Right lung (tissue), 5 donors: ENCODE measurements around the gene SPECC1. TPM values are rescaled to one million over a fixed set of nuclear protein-coding genes. Genes with fewer than 3 reads are reported as not detected.

Experiments
- DNase-seq, 2 donors: peaks; one replicate each; pipeline ENCODE4 v3.0.0-alpha.2; 2013
- polyA plus RNA-seq, 5 donors: library from polyadenylated mRNA; unstranded; fragments of 120-200 nt; gene quantifications; one replicate each; pipeline versions ENCODE4 v1.2.1 to v1.2.3, GENCODE V29; 2013; ENCODE audit warnings: inconsistent platforms in 1 of 5, low replicate concordance in 1 of 5; ENCODE audit not compliant: insufficient read length in 5 of 5, insufficient read depth in 1 of 5

SPECC1 gene
- polyA plus RNA-seq, 5 donors = 5.4 to 9.0 (median 6.5) TPM

DNA sequence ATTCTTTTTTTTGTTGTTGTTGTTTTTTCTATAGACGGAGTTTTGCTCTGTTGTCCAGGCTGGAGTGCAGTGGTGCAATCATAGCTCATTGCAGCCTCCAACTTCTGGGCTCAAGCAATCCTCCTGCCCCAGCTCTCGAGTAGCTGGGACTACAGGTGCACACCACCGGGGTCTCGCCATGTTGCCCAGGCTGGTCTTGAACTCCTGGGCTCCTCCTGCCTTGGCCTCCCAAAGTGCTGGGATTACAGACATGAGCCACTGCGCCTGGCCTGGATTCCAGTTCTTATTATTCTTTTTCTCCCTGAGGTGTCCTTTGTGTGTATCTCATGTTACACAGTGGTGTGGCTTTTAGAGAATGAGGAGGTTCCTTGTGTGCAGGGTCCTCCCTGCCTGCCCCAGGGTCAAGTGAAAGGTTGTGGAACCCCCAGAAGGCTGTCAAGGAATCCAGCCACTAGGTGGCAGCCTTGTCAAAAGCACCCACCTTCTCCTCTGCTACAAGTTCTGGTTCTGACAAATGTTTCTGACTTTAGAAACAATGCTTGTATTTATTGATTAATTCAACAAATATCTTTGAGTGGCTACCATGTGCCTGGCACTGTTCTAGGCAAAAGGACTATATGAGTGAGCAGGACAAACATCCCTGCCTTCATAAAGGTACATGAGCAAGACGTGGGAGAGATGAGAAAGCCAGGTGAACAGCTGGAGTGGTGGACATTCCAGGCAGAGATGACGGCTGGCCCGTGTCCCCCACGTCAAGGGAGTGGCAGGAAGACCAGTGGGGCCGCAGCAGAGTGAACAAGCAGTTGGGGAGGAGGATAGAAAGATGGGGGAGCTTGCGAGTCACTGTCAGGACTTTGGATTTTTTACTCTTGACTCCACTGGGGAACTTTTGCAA lies 112.4 kb downstream of the SPECC1 start:
- DNase-seq = peak in 1 of 2 donors; percentile 30

DNA sequence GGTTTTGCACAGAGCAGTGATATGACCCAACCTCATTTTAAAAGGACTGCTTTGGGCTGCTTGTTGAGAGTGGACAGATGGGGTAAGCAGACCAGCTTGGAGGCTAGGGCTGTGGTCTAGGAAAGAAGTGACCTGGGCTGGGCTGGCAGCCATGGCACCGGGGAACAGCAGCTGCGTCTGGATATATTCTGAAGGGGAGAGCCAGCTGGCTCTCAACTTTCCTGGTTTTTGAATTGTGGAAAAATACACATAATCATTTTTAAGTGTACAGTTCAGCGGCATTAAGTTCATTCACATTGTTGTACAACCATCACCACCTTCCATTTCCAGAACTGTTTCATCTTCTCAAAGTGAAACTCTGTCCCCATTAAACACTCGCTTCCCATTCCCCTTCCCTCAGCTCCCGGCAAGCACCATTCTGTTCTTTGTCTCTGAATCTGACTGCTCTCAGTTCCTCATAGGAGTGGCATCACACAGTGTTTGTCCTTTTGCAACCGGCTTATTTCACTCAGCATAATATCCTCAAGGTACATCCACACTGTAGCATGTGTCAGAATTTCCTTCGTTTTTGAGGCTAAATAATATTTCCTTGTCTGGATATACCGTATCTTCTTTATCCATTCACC lies 113.2 kb downstream of the SPECC1 start:
- DNase-seq = no peak

DNA sequence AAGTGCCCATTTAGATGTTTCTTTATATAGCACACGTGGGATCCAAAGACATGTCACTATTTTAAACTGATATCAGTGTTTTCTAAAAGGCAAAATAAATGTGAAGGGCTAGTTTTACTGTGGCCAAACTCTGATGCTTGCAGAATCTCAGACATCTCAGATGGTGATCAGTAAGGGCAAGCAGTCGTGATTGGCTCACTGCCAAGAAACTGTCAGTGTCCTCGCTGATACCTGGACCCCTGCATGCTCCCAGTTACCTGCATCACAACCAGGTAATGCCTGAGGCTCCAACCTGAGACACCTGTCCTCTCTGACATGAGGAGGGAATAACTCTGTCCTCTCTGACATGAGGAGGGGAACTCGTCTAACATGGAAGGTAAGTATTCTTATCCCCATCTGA lies 114.0 kb downstream of the SPECC1 start:
- no peak for DNase-seq

DNA sequence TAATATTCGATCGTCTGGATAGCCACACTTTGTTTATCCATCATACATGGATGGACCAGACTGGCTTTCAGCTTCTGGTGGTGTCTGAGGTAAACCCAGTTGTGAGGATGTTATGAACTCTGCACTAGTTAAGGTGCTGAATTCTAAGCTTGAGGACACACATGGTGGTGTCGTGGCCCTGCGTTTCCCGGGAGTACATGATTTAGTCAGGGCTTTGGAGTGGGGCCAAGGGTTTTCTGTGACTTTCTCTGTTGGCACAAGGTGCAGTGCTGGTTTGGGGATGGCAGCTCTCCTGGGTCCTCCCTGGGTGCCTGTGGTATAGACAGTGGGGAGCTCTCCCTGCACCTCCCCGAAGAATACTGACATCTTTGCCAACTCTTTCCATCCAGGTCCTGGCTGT lies 116.6 kb downstream of the SPECC1 start:
- no peak for DNase-seq

DNA sequence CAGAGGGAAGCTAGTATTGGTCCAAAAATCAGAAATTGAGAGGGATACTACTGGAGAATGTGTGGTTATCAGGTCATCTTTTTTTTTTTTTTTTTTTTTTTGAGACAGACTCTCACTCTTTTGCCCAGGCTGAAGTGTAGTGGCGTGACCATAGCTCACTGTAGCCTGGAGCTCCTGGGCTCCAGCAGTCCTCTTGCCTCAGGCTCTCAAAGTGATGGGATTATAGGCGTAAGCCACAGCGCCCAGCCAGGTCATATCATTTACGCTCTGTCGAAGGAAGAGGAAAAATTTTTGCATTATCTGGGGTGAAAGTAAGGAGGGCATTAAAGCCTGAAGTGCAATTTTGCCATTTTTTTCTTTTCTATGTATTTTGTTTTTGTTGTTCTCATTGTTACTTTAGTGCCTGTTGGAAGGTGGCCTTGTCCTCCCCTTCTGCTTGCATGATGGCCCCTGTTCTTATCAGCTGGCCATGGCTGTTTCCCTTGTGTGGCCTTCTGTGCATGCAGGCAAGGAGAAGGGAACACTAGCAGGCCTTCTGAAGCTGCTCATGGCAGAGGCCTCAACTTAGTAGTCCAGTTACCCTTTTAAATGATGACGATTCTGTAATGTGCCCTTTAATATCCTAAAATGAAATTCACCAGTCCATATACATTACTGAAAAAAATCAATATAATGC lies 118.3 kb downstream of the SPECC1 start:
- no peak for DNase-seq

DNA sequence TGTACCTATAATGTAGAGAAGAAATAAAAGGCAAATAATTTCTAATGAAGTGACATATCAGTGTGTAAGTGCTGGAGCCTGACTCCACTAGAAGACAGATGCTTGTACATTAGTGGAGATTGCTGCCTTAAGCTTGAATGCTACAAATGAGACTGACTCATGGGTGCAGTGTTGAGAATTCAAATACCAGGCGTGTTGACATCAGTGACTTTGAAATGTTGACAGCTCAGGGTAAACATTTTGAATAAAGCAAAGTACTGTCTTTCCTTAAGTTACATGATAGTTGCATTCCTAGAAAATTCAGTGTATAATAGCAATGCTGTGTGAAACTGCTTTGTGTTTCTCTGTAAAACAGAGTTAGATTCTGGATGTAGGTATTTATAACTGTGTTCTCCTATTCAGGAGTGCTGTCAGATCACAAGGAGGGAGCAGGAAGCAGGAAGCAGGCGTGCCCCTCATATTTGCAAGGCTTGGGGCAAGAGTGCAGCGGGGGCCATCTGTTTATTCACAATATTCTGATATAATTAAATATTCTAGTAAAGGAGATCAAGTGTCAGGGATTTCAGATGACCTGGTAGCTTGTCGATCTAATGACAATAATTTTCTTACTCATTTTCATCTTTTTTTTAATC lies 119.0 kb downstream of the SPECC1 start:
- no peak for DNase-seq

DNA sequence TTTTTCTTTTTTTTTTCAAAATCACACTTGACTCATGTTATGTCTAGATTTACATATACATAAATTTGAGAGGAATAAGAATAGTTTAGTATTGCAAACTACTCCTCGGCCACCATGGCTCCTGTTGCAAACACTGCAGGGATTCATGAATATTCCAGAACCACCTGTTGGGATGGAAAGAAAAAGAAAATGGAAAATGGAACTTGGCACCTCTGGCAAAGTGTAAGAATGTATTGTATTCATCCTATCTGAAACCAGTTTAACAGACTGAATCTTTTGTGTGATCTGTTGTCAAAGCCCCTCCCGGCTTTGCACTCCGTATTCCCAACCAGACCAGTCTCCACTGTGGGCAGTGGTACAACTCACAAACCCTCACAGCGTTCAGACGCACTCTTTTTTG lies 124.4 kb downstream of the SPECC1 start:
- no peak for DNase-seq

DNA sequence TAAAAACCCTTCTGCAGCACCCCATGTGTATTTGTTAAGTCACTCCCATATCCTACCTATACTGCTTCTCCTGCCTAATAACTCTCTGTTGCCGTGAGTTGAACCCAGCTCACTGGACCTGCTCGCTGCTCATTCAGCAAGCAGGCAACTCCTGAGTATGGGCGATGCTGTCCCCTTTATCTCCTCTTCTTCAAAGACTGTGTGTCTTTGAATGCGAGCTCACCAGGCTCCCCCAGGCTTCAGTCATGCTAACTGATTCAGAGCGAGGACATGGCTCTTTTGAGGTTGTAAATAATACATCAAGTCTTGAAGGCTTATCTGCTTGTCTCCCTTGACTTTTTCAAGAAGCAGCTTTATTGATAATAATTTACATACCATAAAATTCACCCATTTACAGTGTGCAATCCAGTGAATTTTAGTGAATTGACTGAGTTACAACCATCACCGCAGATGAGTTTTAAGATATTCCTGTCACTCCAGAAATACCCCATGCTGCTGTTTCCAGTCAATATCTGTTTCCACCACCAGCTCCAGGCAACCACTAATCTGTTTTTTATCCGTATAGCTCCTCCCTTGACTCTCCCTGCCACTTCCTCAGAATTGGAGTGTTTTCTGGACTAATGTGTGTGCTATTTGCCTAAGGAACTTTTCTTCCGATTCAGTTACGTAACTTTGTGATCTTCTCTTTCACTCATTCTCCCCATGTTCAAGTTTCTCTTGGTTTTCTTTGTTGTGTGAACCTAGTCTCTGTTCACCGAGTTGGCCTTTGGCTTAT lies 132.2 kb downstream of the SPECC1 start:
- DNase-seq = no peak

DNA sequence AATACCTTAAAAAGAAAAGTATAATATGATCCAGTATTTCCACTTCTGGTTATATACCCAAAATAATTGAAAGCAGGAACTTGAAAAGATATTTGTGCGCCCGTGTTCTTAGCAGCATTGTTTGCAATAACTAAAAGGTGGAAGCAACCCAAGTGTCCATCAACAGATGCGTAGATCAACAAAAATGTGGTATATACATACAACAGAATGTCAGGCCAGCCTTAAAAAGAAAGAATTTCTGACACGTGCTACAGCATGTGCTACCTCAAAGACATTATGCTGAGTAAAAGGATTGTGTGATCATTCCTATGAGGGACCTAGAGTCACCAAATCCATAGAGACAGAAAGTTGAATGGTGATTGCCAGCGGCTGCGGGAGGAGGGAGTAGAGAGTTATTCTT lies 133.1 kb downstream of the SPECC1 start:
- no peak for DNase-seq

DNA sequence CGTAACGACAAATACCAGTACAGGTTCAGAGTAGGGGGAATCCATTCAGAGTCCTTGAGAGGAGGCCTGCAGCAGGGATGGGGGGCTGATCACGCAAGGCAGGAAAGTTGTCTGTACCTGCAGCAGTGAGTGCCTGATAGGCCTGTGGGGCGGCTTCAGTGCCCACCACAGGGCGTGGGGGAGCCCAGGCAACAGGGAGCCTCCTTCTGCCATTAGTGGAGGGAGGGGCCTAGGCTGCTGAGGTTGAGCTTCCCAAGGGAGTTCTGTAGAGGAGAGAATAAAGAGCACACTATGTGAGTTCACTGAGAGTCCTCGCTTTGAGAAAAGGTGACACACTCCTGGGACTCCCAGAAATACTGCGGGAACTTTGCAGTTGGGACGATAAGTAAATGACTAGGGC lies 134.6 kb downstream of the SPECC1 start:
- DNase-seq = no peak

DNA sequence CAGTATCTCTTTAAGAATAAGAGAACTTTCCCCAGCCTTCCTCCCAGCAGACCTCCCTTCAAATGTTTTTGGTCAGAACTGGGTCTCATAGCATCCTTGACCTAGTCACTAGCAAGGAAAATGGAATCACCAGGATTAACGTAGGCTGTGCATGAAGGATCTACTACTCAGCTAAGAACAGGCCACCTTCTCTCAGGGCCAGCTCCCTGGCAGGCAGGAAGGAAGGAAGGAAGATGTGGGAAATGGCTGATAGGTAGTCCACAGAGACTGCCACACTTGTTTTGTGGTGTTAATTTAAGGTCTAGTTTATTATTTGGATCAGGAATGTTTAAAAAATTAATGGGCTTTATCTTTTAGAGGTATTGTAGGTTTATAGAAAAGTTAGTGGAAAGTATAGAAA lies 136.4 kb downstream of the SPECC1 start:
- DNase-seq = no peak

DNA sequence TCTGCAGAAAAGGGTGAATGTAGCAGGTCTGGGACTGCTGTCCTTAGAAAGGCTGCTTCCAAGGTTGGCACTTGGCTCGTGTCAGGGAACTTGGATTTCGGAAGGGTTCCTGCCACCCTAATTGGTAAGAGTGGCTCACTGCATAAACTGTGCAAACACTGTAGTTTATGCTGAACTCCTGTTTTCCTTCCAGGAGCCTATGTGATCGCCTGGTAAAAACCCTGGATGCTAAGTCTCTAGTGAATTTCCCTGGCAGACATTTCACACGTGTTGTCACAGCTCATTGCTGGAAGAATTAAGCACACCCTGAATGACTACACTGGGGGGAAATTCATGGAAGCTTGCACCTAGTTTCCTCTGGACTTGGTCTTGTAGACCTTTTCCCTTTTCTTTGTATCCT lies 140.1 kb downstream of the SPECC1 start:
- no peak for DNase-seq

DNA sequence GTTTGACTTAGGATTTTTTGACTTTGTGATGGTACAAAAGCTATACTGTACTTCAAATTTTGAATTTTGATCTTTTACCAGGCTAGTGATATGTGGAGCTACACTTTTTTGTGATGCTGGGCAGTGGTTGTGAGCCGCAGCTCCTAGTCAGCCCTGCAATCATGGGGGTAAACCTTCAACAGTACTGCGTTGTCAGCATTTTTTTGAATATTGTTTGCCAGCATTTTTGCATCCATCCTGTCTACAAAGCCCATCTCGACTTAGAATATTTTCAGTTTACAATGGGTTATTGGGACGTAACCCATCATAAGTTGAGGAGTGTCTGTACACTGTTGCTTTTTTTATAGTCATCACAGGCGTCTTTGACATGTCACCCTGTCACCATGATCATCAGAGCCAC lies 142.0 kb downstream of the SPECC1 start:
- no peak for DNase-seq

DNA sequence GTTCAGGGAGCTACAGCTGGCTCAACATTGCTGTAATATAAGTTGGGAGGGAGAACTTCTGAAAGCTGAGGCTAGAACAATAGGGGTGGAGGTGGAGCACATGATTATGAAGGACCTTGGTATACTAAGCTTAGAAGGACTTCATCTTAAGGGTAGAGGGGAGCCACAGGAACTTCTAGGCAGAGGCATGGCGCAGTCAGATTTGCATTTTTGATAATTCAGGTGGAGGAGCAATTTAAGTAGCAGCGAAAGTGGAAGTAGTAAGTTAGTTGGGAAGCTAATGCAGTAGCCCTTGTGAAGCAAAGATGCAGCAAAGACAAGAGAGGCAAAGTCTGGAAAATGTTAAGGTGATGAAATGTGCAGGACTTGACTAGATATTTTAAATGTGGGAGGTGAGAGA lies 144.1 kb downstream of the SPECC1 start:
- no peak for DNase-seq

DNA sequence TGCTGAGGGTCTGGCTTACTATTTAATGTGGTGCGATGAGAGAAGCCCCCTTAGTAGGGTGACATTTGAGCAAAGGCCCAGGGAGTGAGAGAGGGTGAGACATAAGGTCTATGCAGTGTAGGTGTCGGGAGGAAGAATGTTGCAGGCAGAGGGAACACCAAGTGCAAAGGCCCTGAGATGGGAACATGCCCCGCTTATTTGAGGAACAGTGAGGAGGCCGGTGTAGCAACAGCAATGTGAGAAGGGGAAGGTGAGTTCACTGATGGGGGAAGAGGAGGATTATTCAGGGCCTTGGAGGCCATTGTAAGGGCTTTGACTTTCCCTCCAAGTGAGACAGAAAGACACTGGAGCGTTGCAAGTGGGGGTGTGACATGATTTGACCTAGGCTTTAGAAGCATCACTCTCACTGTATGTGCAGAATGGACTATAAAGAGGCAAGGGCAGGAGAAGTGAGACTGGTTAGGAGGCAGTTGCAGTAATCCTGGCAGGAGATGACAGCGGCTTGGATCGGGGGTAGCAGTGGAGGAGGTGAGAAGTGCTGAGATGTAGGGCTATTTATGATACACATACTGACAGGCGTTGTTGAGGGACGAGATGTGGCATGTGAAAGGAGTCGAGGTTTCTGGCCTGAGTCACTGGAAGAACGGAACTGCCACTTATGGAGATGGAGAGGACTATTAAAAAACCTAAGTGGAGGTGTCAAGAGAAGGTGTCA lies 145.3 kb downstream of the SPECC1 start:
- DNase-seq = no peak

DNA sequence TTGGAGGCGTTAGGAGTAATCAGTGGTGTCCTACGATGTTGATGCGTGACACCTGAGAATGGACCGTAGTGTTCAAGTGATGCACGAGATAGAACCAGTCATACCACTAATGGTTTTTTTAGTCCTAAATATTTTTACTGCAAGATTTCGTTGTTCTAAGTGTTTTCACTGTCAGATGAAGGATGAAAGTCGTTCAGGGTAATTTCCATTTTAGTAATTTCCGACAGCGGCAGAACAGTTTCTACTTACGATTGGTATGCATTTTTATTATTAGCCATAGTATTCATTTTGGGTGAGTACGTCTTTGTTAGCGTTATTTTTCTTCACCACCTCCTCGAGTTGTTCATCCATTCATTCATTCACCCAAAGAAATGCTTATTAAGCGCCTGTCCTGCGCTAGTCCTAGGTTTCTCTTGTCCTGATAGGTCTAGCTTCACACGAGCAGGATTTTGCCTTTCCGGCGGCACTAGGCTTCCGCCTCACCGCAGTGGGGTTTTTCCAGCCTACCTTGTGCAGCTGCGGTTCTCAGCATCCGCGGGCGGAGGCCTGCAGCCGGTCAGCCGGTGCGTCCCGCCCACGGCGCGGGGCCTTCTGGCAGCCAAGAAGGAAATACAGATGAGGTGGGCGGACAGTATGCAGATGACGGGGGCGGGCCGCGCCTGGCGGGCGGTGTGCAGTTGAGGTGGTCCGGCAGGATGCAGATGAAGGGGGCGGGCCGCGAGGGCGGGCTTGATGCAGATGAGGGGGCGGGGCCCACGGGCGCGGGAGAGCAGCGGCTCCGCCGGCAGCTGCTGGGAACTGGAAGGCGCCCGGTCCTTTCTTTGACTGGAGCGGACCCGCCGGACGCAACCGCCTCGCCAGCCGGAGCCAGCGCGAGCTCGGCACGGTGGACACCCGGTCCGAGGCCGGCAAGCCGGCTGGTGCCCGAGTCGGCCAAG lies 146.4 kb downstream of the SPECC1 start:
- peak; percentile 94 to 95 for DNase-seq

DNA sequence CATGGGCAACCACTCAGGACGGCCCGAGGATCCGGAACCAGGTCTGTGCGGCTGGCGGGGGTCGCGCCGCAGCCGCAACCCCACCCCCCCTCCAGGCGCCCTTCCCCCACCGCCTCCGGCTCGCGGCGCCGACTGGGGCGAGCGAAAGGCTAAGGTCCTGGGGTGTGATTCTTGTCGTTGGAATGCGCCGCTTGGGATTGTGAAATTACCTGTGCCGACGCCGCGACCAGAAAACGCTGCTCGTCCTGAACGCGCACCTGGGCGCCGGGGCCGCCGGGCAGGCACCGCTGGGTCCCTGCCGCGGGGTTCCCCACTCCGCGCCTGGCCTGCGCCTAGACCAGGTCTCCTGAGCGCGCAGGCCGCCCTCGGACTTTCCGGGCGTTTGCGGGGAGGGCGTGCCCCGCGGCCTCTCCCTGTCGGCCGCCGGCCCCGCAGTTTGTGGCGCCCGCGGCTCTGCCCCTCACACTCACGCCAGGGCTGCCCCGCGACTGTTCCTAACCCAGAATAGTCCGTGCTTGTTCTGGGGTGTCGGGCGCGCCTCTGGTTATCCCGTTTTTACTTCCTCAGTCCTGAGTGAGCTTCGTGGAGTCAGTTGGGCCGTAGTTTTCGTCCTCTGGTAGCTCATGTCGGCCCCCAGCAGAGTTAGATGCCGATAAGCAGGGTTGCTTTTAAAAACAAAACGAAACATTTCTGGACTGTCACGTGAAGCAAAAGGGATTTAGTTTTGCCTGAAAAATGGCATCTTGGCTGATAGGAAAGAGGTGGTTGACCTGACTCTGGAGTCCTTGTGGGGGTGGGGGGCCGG lies 147.2 kb downstream of the SPECC1 start:
- peak; percentile 12 to 26 for DNase-seq

DNA sequence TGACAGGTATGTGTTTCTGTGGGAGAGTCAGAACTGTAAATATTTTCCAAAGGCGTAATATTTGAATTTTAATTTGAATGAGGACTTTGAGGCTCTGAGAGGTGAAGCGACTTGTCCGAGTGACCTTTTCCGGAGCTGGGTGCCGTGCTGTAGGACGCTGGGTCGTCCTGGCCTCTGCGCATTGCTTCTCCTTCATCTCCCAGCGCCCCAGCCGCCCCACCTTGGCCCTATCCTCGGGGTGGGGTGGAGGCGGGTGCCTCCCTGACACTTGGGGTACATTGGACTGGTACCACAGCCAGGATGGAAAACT lies 147.8 kb downstream of the SPECC1 start:
- DNase-seq = no peak

DNA sequence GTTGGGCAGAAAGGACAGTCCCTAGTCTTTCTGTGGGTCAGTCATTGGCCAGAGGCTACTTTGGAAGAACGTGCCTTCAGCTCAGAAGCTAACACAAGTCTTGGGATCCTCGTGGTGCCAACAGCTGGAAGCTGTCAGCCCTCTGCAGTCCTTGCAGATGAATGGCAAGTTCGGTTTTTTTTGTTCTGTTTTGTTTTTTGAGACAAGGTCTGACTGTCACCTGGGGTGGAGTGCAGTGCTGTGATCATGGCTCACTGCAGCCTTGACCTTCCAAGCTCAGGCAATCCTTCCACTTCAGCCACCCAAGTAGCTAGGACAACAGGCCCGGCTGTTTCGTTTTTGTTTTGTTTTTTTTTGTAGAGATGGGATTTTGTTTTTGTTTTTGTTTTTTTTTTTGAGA lies 149.4 kb downstream of the SPECC1 start:
- no peak for DNase-seq
